HepG2 (cell line): ENCODE results near the gene MED13L. TPM values are rescaled to one million over a fixed set of nuclear protein-coding genes. Genes with fewer than 3 reads are reported as not detected.

Source experiments
- CBX2 ChIP-seq, 2 experiments: fragments of 200-600 bp in 1 of 2; sonication (generic); formaldehyde crosslinking in 1 of 2; IDR thresholded peaks; 2 replicates each; pipeline versions ENCODE4 v1.7.0 to v1.8.1; 2018 to 2022; ENCODE audit warnings: low read depth in 2 of 2, low read length in 1 of 2, mild to moderate bottlenecking in 1 of 2, missing genetic modification reagents in 1 of 2
- ERF ChIP-seq: IDR thresholded peaks from 2 replicates; pipeline ENCODE4 v1.6.1; 2018; ENCODE audit warnings: missing biosample characterization, missing genetic modification reagents
- MEF2D ChIP-seq: sonication (generic); formaldehyde crosslinking; IDR thresholded peaks from 2 replicates; pipeline ENCODE4 v1.5.1; 2020; ENCODE audit warnings: mild to moderate bottlenecking, missing genetic modification reagents
- RELA ChIP-seq: sonication (generic); formaldehyde crosslinking; IDR thresholded peaks from 2 replicates; pipeline ENCODE4 v1.4.0; 2020; ENCODE audit warnings: missing genetic modification reagents
- SALL1 ChIP-seq: sonication (generic); formaldehyde crosslinking; IDR thresholded peaks from 2 replicates; pipeline ENCODE4 v1.8.0; 2022; ENCODE audit warnings: mild to moderate bottlenecking, missing genetic modification reagents
- SMAD1 ChIP-seq: sonication (generic); formaldehyde crosslinking; IDR thresholded peaks from 2 replicates; pipeline ENCODE4 v1.4.0; 2020; ENCODE audit warnings: missing genetic modification reagents, low read depth, mild to moderate bottlenecking, borderline replicate concordance
- XRCC5 ChIP-seq: fragments of 200-400 bp; formaldehyde crosslinking; optimal IDR thresholded peaks from 2 replicates; pipeline ENCODE3; 2017; ENCODE audit warnings: mild to moderate bottlenecking, low read length
- ZMYM4 ChIP-seq: sonication (generic); formaldehyde crosslinking; IDR thresholded peaks from 2 replicates; pipeline ENCODE4 v1.8.1; 2023; ENCODE audit warnings: mild to moderate bottlenecking, missing genetic modification reagents
- ZNF501 ChIP-seq: sonication (generic); formaldehyde crosslinking; IDR thresholded peaks from 2 replicates; pipeline ENCODE4 v1.5.1; 2020; ENCODE audit warnings: mild to moderate bottlenecking, moderate library complexity, missing genetic modification reagents
- ZNF616 ChIP-seq: sonication (generic); formaldehyde crosslinking; IDR thresholded peaks from 2 replicates; pipeline ENCODE4 v1.5.0; 2020; ENCODE audit warnings: low read depth, mild to moderate bottlenecking, missing genetic modification reagents
- ZNF768 ChIP-seq: sonication (generic); formaldehyde crosslinking; IDR thresholded peaks from 2 replicates; pipeline ENCODE4 v1.4.0; 2020; ENCODE audit warnings: missing genetic modification reagents
- polyA plus RNA-seq, 8 experiments: library from polyadenylated mRNA; depleted of rRNA in 3 of 8; stranded (reverse) in 7 of 8; unstranded in 1 of 8; fragments of >200 nt; fragmentation: Illumina TruSeq in 4 of 8; extraction: Trizol in 4 of 8; gene quantifications; 2 replicates each; pipeline versions ENCODE4 v1.2.1 to v1.2.3, GENCODE V29; 2011 to 2016; ENCODE audit warnings: low read depth in 4 of 8, missing spikeins in 1 of 8, mixed read lengths in 1 of 8; ENCODE audit not compliant: insufficient read depth in 1 of 8
- total RNA-seq, 5 experiments: library from RNA; depleted of rRNA; stranded (reverse); fragments of >200 nt; fragmentation: Illumina TruSeq; extraction: Trizol; gene quantifications; 2 replicates each; pipeline ENCODE4 v1.2.3, GENCODE V29; 2016; ENCODE audit warnings: low read depth in 1 of 5
- TF ChIP-seq, protein P1 (sequence below): sonication (generic); formaldehyde crosslinking; IDR thresholded peaks from 2 replicates; pipeline ENCODE4 v1.4.0; 2020; ENCODE audit warnings: mild to moderate bottlenecking, missing genetic modification reagents
- TF ChIP-seq, protein P2 (sequence below), 2 experiments: sonication (generic) in 1 of 2; formaldehyde crosslinking in 1 of 2; IDR thresholded peaks; 2 replicates each; pipeline versions ENCODE4 v1.4.0 to v1.6.1; 2018 to 2020; ENCODE audit warnings: missing genetic modification reagents in 2 of 2, borderline replicate concordance in 1 of 2, low read depth in 1 of 2, mild to moderate bottlenecking in 1 of 2, missing biosample characterization in 1 of 2
- TF ChIP-seq, protein P3 (sequence below): sonication (generic); formaldehyde crosslinking; IDR thresholded peaks from 2 replicates; pipeline ENCODE4 v1.4.0; 2020; ENCODE audit warnings: missing genetic modification reagents, borderline replicate concordance
- TF ChIP-seq, protein P4 (sequence below): sonication (generic); formaldehyde crosslinking; IDR thresholded peaks from 2 replicates; pipeline ENCODE4 v1.5.0; 2020; ENCODE audit warnings: missing genetic modification reagents

MED13L gene
- total and polyA plus RNA-seq, 2 of the 13 experiments (the other 11 are each of a cell fraction or from before 2014, with no cell fraction given), result 24.8 to 38.9 TPM

DNA sequence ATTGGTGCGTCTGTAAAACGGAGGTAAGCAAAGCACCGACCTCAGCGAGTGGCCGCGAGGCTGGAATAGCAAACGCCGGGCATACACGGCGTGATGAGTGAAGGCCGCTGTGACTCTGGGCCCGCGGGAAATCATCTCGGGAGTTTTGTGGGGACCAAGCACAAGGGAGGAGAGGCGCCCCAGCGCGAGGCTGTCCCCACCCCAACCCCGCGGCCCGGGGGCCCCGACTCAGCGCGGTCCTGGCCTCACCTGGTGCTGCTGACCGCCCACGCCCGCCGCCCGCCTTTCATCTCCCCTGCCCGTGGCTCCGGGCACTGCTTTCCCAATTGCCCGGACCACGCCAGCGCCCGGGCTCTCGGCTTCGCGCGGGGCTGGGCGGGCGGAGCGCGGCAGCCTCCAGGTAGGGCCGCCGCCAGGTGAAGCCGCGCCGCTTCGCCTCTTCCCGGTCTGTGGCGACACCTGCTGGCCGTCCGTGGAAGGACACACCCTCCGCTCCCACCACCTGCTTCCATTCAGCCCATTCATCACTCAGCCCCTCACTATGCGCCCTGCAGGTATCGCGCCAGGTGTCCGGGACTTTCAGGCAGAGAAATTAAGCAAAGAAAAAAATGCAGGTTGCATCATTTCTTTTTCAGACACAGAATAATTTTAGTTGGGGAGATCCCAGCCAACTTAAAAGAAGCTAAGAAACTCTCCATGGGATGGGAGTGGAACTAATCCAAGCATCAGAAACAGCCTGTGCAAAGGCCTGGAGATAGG is 360.4 kb downstream of the MED13L start (continued):
- TF ChIP-seq CBX2 (IDR thresholded peaks at IDR 0.05; ENCODE audit: low read depth, low read length) (no peak), CBX2 (CRISPR knock-in tag; IDR thresholded peaks at IDR 0.05; ENCODE audit: low read depth) (no peak), MEF2D (CRISPR knock-in tag) (no peak), ZMYM4 (CRISPR knock-in tag) (peak; percentile 55; the same call in 1 of the 2 replicates), SMAD1 (CRISPR knock-in tag) (no peak), ZNF616 (CRISPR knock-in tag) (no peak), RELA (CRISPR knock-in tag) (0 out of 2 replicates have a peak, but pooled peaks have one; percentile 34), ZNF768 (CRISPR knock-in tag) (peak; percentile 84), ERF (CRISPR knock-in tag) (0 out of 2 replicates have a peak, but pooled peaks have one; percentile 33), ZNF501 (CRISPR knock-in tag) (peak; percentile 28; the same call in 1 of the 2 replicates), XRCC5 (peak; percentile 41), SALL1 (CRISPR knock-in tag) (peak; percentile 54)
- TF ChIP-seq, protein P1, sequence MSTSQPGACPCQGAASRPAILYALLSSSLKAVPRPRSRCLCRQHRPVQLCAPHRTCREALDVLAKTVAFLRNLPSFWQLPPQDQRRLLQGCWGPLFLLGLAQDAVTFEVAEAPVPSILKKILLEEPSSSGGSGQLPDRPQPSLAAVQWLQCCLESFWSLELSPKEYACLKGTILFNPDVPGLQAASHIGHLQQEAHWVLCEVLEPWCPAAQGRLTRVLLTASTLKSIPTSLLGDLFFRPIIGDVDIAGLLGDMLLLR, result 0 out of 2 replicates have a peak, but pooled peaks have one; percentile 35
- TF ChIP-seq, protein P2, sequence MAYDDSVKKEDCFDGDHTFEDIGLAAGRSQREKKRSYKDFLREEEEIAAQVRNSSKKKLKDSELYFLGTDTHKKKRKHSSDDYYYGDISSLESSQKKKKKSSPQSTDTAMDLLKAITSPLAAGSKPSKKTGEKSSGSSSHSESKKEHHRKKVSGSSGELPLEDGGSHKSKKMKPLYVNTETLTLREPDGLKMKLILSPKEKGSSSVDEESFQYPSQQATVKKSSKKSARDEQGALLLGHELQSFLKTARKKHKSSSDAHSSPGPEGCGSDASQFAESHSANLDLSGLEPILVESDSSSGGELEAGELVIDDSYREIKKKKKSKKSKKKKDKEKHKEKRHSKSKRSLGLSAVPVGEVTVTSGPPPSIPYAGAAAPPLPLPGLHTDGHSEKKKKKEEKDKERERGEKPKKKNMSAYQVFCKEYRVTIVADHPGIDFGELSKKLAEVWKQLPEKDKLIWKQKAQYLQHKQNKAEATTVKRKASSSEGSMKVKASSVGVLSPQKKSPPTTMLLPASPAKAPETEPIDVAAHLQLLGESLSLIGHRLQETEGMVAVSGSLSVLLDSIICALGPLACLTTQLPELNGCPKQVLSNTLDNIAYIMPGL (CRISPR knock-in tag; IDR thresholded peaks at IDR 0.05; ENCODE audit: borderline replicate concordance in 1 of 2, low read depth in 1 of 2), result peak; percentile 32 to 54; a peak in 1 of 4 replicates
- TF ChIP-seq, protein P3, sequence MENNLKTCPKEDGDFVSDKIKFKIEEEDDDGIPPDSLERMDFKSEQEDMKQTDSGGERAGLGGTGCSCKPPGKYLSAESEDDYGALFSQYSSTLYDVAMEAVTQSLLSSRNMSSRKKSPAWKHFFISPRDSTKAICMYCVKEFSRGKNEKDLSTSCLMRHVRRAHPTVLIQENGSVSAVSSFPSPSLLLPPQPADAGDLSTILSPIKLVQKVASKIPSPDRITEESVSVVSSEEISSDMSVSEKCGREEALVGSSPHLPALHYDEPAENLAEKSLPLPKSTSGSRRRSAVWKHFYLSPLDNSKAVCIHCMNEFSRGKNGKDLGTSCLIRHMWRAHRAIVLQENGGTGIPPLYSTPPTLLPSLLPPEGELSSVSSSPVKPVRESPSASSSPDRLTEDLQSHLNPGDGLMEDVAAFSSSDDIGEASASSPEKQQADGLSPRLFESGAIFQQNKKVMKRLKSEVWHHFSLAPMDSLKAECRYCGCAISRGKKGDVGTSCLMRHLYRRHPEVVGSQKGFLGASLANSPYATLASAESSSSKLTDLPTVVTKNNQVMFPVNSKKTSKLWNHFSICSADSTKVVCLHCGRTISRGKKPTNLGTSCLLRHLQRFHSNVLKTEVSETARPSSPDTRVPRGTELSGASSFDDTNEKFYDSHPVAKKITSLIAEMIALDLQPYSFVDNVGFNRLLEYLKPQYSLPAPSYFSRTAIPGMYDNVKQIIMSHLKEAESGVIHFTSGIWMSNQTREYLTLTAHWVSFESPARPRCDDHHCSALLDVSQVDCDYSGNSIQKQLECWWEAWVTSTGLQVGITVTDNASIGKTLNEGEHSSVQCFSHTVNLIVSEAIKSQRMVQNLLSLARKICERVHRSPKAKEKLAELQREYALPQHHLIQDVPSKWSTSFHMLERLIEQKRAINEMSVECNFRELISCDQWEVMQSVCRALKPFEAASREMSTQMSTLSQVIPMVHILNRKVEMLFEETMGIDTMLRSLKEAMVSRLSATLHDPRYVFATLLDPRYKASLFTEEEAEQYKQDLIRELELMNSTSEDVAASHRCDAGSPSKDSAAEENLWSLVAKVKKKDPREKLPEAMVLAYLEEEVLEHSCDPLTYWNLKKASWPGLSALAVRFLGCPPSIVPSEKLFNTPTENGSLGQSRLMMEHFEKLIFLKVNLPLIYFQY (CRISPR knock-in tag), result no peak
- TF ChIP-seq, protein P4, sequence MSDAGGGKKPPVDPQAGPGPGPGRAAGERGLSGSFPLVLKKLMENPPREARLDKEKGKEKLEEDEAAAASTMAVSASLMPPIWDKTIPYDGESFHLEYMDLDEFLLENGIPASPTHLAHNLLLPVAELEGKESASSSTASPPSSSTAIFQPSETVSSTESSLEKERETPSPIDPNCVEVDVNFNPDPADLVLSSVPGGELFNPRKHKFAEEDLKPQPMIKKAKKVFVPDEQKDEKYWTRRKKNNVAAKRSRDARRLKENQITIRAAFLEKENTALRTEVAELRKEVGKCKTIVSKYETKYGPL (CRISPR knock-in tag), result no peak
